ENCODE data around the gene TP53TG5.

GRCh38 chr20:45404438-45404837 is 26.3 kb upstream of the TP53TG5 start:
- TF ChIP-seq CTCF (IDR thresholded peaks at IDR 0.05) = no peak
- TF ChIP-seq POLR2A (IDR thresholded peaks at IDR 0.05) = no peak

Measured in lower leg skin (tissue), 3 donors.